Activated gamma-delta T cell treated with Interleukin-2 at 50 U/mL for 16 hours (primary cell): ENCODE results near the gene BRPF3.

ENCODE experiments used
- DNase-seq: peaks from one replicate; pipeline ENCODE4 v3.0.0-alpha.2; 2020

BRPF3 gene

DNA sequence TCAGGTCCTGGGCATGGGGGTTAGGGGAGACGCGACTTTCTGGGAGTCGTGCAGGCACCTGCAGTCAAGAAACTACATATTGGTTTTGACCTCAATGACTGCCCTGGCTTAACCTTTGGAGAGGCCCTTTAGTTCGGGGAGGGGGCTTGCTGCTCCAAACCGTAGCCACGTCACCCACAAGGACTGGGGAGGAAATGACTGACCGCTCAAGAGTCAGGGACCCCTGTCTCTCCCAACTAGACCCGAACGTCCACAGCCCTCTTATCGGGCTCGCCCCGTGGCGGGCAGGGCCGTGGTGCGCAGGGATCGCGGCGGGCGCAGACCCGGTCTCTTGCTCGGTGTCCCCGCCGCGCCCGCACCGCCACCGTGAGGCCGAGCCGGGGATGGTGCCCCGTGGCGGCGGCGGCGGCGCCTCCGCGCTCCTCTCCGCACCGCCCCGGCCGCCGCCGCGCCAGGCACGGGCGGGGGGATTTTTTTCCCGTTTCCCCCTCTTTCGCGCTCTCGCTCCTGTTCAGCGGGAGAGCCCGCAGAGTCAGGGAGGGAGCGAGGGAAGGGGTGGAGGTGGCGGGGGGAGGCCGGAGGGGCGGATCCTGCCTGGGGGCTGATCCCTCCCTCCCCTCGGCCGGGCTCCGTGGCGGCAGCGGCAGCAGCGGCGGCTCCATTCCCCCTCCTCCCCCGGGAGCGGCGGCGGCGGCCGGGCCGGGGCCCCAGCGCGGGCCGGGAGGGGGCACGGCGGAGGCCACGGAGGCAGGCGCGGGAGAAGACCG, at the start of gene BRPF3:
BRPF3 (plus strand) TSS at position 632 of the 767 bp plus-strand sequence. CDS start 3,579 bp downstream, outside the sequence.
- peak; percentile 66 for DNase-seq

DNA sequence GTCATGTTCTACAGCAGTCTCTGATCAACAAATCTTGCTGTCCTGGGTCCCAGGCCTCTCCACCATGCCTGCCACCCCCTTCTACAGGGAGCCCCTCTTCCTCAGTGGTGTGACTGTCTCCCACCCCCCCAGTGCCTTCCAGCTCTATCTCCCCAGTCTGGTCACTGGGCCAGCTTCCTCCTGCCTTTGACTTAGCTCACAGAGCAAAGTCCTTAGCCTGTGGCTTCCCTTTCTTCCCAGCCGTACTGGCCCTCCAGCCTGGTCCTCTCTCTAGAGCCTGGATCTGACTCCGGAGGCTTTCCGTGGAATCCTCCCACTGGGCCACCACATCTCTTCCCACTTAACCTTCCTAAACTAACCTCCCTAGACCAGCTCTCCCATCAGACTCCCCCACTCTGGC, 49.2 kb upstream of the BRPF3 start:
- no peak for DNase-seq

DNA sequence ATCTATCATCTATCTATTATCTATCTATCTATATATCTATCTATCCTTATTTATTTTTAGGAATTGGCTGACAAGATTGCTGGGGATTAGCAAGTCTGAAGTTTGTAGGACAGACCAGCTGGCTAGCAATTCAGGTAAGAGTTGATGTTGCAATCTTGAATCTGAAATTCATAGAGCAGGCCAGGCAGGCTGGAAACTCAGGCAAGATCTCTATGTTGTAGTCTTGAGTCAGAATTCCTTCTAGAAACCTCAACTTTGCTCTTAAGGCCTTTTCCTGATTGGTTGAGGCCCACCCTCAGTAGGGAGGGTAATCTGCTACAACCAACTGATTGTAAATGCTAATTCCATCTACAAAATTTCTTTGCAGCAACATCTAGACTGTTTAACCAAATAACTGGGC, 47.1 kb upstream of the BRPF3 start:
- no peak for DNase-seq

DNA sequence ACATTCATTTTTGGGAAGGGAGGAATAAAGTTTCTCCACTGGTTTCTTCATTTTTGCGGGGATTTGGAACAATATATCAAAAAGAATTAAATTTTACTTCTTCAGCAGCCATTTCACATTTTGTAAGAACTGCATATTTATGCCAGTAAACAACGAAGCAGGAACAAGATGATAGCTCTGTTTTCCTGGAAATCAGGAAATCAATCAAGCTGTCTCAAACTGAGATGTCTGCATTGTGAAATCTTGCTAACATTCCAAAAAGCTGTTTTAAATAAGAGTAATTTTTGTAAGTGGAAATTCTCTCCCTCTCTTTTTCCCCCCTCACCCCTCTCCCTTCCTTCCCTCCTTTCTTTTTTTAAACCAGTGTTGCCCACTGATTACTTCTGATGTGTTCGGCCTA, 46.3 kb upstream of the BRPF3 start:
- DNase-seq: no peak

DNA sequence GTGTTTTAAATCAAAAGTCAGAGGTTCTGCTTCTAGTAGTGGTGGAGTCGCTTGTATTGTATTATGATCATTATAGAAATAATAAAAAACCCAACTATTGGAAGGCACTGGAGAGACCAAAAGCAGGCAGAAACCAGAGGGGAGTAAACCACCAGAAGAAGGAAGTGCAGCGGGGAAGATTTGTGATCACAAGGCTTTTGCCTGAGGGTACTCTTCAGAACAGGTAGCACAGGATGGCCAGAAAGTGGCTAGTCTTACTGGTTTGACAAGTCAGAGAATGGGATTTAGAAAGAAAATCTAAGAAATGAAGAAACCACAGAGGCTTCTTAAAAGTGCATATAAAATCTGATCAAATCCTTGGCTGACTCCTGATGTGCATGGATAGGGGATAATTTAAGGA, 42.3 kb upstream of the BRPF3 start:
- no peak for DNase-seq

DNA sequence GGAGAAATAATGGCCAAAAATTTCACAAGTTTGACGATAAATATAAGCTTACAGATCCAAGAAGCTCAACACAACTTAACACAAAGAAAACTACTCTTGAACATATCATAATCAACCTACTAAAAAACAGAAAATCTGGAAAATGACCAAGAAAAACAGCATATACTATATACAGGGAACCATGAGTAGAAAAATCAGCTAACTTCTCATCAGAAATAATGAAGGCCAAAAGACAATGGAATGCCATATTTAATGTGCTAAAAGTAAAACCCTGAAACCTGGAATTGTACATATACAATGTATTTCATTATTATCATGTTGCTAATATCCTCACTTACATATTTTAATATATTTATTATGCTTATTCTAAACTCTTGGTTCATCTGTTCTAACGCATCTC, 40.9 kb upstream of the BRPF3 start:
- no peak for DNase-seq

DNA sequence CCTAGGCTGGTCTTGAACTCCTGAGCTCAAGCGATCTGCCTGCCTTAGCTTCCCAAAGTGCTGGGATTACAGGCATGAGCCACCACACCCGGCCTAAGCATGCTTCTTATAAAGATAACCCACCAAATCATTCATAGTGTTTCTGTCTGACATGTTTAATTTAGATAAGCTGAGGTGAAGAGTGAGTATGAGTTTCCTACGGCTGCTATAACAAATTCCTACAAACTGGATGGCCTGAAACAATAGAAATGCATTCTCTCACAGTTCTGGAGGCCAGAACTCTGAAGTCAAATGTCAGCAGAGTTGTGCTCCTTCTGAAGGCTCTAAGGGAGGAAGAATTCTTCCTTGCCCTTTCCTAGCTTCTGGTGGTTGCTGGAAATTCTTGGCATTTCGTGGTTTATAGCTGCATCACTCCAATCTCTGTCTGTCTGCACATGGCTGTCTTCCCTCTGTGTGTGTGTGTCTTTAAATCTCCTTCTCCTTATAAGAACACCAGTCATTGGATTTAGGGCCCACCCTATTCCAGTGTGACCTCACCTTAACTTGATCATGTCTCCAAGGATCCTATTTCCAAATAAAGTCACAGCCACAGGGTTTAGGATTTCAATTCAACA, 36.3 kb upstream of the BRPF3 start:
- DNase-seq: no peak

DNA sequence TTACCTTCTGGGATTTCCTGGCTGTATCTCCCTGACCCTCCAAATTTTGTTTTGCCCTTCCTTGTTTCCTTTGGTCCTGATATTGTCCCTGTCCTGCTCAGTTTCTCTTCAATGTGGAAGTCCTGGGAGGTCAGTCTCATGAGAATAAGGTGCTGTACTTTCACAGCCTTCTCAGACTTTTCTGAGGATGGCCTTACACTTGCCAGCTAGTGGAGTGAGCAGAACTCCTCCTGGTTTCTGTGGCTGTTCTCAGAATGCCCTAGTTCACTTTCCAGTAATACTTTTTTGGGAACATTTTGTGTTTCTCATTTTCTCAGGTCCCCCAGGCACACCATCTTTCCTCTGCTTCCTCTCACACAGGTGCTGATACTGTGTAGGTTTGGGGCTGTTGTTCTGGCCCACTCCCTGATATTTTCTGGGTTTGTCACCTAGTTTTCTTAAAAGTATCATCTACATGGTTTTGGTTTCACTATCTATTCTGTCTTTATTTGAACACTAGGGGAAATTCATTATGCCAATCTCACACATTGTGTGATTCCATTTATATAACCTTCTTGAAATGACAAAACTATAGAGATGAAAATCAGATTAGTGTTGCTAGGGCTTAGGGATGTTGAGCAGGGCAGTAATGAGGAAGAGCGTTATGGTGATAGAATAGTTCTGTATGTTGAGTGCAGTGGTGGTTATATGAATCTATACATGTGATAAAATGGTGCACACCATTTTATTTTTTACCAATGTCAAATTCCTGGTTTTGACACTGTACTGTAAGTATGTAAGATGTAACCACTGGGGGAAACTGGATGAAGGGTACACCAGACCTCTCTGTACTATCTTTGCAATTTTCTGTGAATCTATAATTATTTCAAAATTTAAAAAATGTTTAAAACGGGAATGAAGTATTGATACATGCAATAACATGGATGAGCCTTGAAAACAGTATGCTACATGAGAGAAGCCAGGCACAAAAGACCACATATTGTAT, 27.2 kb upstream of the BRPF3 start:
- no peak for DNase-seq

DNA sequence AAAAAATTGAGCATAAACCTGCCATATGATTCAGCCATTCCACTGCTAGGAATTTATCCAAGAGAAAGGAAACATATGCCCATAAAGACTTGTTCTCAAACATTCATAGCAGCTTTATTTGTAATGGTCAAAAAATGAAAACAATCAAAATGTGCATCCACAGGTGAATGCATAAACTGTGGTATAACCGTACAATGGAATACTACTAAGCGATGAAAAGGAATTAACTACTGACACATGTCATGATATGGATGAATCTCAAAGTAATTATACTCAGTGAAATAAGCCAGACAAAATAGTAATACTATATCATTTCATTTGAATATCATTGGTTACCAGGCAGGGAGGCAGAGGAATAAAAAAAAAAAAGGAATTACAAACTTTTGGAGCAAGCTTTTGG, 25.8 kb upstream of the BRPF3 start:
- no peak for DNase-seq

DNA sequence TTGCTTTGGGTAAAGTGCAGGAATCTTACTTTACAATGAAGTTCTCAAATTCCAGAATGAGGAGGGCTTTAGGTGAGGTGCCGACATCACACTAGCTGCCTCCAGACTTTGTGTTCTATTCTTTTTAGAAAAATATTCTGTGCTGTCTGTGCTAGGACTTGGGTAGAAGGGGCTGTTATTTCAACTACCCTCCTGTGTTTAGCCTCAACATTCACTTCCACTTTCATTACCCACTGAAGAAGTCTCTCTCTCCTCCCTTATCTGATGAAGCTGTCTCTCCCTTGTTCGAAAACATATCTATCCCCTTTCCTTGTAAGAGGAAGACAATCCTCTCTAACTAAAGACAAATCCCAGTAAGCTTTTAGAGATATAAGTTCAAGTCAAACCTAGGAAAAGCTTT, 25.0 kb upstream of the BRPF3 start:
- DNase-seq: no peak

DNA sequence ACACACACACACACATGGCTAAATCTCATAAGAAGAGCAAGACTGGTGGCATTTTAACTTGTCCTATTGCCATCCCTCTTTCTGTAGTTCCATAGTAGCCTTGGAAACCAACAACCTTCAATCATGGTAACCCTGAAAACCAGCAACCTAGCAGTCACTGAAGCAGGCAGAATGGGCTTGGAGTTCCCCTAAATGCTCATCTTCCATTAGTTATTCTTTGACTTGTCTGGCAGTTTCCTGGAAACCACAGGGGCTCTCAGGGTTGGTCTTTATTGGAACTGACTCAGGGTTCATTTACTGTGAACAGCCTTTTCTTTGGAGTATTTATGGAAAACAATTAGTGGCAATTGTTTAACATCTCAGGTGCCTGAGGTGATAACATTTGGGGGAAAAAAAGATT, 19.4 kb upstream of the BRPF3 start:
- DNase-seq: no peak

DNA sequence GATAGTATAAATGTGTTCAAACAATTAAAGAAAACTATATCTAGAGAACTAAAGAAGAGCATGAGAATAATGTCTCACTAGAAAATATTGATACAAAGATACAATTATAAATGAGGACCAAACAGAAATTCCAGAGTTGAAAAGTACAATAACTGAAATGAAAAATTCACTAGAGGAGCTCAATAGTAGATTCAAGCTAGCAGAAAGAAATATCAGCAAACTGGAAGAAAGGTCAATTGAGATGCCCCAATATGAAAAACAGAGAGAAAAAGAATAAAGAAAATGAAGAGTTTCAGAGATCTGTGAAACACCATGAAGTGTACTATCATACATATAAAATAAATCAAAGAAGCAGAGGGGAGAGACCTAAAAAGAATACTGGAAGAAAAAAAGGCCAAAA, 18.0 kb upstream of the BRPF3 start:
- no peak for DNase-seq

DNA sequence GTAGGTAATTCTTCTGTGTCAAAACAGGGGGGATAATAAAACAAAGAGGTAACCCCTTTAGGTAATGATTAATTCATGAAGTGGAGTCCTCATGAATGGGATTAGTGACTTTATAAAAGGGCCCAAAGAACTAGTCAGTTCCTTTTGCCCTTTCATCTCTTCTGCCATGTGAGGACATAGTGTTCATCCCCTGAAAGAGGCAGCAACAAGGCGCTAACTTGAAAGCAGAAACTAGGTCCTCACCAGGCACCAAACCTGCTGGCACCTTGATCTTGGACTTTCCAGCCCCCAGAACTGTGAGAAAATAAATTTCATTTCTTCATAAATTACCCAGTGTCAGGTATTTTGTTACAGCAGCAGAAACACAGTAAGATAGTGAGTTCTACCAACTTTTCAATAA, 16.4 kb upstream of the BRPF3 start:
- DNase-seq: no peak

DNA sequence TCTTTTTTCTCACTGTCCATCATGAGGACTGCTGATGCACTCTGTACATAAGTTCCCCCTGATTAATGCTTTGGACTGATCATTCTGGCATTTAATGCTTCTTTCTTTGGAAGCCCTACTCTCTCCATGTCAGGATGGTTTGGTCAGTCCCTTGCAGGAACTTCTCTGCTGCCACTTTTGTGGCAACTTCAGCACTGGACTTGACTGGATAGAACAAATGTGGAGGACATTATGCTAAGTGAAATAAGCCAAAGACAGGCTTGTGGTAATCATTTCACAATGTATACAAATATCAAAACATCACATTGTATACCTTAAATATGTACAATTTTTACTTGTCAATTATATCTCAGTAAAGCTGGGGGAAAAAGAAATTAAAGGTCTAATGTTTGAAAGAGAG, 12.2 kb upstream of the BRPF3 start:
- DNase-seq: no peak

DNA sequence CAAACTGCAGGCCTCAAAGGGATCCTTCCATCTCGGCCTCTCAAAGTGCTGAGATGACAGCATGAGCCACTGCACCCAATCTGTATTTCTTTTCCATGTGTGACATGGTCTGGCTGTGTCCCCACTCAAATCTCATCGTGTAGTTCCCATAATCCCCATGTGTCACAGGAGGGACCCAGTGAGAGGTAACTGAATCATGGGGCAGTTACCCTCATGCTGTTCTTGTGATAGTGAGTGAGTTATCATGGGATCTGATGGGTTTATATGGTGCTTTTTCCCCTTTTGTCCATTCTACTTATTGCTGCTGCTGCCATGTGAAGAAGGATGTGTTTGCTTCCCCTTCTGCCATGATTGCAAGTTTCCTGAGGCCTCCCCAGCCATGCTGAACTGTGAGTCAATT, 10.3 kb upstream of the BRPF3 start:
- DNase-seq: no peak

DNA sequence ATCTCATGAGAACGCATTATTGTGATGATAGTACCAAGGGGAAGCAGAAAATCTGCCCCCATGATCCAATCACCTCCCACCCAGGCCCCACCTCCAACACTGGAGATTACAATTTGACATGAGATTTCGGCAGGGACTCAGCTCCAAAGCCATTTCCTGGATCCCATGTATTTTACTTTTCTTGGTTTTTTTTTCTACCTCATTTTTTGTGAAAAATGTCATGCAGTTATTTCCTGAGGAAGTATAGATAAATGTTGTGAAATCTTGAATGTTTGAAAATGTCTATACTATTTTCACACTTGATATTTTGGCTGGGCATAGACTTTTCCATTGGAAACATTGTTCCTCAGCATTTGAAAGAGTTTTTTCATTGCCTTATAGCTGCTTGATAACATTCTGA, 9.1 kb upstream of the BRPF3 start:
- no peak for DNase-seq

DNA sequence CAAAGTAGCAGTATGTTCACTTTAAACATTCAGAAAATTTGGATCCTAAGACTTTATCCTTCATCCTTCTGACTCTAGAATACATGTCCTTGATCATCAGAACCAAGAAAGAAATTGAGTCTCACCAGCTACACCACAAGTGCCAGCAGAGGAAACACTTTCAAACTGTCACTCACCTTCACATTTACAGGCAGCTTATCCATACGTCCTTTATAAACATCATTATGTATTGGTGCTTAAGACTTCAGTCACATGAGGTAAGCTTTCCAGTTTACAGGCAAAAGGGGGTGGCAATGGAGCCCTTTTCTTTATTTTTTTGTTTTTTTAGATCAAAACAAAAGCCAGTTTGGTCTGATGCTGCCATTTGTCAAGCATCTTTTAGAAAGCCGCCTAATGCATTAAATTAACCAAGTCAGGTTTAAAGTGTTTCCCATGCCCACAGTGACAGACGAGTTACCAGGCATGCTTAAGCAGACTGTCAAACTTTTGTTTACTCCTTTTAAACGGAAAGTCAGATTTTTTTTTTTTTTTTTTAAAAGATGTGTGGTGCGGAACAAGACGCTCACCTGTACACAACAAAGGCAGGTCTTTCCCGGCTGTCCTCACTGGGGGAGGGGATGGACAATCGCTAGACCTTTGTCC, 952 bp upstream of the BRPF3 start:
- no peak for DNase-seq

DNA sequence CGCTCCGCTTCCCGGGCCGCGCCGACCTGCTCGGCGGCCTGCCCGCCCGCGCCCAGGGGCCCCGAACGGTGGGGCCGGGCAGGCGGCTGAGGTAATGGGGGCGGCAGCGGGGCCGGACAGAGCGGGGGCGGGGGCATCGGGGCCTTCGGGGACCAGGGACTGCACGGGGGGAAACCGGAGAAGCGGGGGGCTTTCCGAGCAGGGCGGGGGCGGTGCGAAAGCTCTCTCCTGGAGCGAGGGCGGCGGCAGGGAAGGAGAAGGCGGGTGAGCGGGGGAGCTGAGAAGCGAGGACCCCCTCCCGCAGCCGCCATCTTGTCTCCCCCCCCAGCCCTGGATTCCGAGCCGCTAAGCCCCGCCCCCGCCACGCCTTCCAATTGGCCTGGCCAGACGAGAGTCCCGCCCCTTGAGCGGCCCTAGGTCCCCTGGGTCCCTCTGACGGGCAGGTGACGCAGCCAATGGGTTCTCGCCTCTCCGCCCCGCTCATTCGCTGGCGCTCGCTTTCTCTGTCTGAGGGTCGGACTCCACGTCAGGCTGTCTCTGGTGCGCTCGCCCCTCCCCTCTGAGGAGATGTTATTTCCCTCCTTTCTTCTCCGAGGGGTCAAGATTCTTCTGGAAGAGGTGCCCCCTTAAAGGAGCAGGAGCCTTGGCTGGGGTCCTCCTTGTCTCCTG, 470 bp downstream of the BRPF3 start:
- DNase-seq: peak; percentile 100

DNA sequence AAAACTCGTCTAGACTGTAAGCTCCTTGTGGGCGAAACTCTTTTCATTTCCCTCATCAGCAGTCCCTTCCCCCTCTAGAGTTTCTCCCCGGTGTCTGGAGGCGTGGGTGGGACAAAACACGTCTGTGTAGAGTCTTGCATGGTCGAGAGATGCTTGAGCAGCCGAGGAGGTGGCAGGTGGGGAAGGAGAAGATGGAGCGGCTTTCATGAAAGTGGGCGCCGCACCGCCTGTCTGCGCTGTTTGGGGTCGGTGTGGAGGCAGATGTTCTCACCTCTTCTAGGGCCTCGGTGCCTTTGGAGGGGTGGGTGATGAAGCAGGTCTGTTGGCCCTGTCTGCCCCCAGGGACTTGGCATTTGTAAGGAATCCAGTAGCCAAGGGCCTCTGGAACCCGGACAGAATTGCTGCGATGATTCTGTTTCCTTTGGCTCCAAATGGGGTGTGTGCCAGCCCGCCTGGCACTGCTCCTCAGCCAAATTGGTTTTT, 1.2 kb downstream of the BRPF3 start:
- no peak for DNase-seq

DNA sequence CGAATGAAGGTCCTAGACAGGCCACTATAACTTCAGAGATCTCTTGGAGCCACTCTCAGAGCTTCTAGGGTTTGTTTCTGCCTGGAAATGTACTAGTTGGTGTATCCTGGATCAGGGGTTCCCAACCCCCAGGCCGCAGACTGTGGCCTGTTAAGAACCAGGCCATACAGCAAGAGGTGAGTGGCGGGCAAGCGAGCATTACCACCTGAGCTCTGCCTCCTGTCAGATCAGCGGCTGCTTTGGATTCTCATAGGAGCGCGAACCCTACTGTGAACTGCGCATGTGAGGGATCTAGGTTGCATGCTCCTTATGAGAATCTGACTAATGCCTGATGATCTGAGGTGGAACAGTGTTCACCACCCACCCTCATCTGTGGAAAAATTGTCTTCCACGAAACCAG, 2.4 kb downstream of the BRPF3 start:
- DNase-seq: no peak

DNA sequence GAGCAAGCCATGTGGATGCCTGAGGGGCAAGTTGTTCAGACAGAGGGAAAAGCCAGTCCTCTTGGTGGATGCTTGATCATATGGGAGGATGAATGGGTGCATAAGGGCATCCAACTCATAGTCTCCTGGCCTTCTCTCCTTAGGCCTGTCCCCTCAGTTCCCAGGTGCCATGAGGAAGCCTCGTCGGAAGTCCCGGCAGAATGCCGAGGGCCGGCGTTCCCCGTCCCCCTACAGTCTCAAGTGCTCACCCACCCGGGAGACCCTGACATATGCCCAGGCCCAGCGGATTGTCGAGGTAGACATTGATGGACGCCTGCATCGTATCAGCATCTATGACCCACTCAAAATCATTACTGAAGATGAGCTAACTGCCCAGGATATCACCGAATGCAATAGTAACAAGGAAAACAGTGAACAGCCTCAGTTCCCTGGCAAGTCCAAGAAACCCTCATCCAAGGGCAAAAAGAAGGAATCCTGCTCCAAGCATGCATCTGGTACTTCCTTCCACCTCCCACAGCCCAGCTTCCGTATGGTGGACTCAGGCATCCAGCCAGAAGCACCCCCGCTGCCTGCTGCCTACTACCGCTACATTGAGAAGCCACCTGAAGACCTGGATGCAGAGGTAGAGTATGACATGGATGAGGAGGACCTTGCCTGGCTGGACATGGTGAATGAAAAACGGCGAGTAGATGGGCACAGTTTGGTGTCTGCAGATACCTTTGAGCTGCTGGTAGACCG, 3.8 kb downstream of the BRPF3 start:
- no peak for DNase-seq
